HEK293 (cell line): Measurements from ENCODE around the gene MRTFA.

Source experiments
- CTCF ChIA-PET: fragments of 350-600 bp; formaldehyde crosslinking; extraction: SDS; loops from one replicate; lab custom pipeline; 2021; ENCODE audit warnings: antibody characterized with exemption; lab: Yijun Ruan, JAX
- POLR2A ChIA-PET: fragments of 300-600 bp; formaldehyde crosslinking; extraction: SDS; loops from one replicate; lab custom pipeline; 2020; ENCODE audit warnings: antibody characterized with exemption, inconsistent platforms; lab: Yijun Ruan, JAX
- H3K27ac ChIP-seq: fragments of 200-500 bp; sonication (Bioruptor generic); 2 replicates; pipeline ENCODE4 v1.5.1; 2014; ENCODE audit warnings: low read depth, low read length, control low read depth, inconsistent platforms; ENCODE audit errors: extremely low read depth
- H3K36me3 ChIP-seq, 2 experiments: fragments of 200-500 bp in 1 of 2; sonication (Bioruptor generic) in 1 of 2; 1 replicate in 1 of 2; 2 replicates in 1 of 2; pipeline ENCODE4 v1.5.1; 2014 to 2017; ENCODE audit warnings: inconsistent platforms in 2 of 2, low read length in 2 of 2; ENCODE audit not compliant: control insufficient read depth in 2 of 2, insufficient read depth in 1 of 2
- H3K4me1 ChIP-seq: fragments of 200-500 bp; sonication (Bioruptor generic); 2 replicates; pipeline ENCODE4 v1.5.1; 2014; ENCODE audit warnings: mild to moderate bottlenecking, low read length, inconsistent platforms; ENCODE audit not compliant: control insufficient read depth, insufficient read depth
- H3K4me3 ChIP-seq: 2 replicates; pipeline ENCODE4 v1.5.1; 2011; ENCODE audit warnings: low read depth, mild to moderate bottlenecking, control low read depth, low read length, moderate library complexity
- H3K9me3 ChIP-seq: fragments of 200-500 bp; sonication (Bioruptor generic); 2 replicates; pipeline ENCODE4 v1.5.1; 2014; ENCODE audit warnings: low read depth, low read length, inconsistent platforms; ENCODE audit not compliant: control insufficient read depth, insufficient read depth
- GLI2 ChIP-seq: fragments of 450-650 bp; formaldehyde crosslinking; IDR thresholded peaks from 2 replicates; pipeline ENCODE4; 2017; ENCODE audit warnings: missing biosample characterization, missing genetic modification characterization, low read depth, borderline replicate concordance
- KLF10 ChIP-seq: fragments of 450-650 bp; IDR thresholded peaks from 2 replicates; pipeline ENCODE4 v1.5.1; 2018; ENCODE audit warnings: missing biosample characterization, mild to moderate bottlenecking, missing genetic modification characterization
- MEIS1 ChIP-seq: sonication (generic); formaldehyde crosslinking; IDR thresholded peaks from 2 replicates; pipeline ENCODE4 v1.8.1; 2022; ENCODE audit warnings: missing genetic modification reagents, mild to moderate bottlenecking, borderline replicate concordance
- MYNN ChIP-seq: fragments of 450-650 bp; formaldehyde crosslinking; IDR thresholded peaks from 2 replicates; pipeline ENCODE4 v1.5.1; 2016; ENCODE audit warnings: missing biosample characterization, missing genetic modification characterization, borderline replicate concordance
- PRDM2 ChIP-seq: fragments of 450-650 bp; formaldehyde crosslinking; IDR thresholded peaks from 2 replicates; pipeline ENCODE4 v1.5.1; 2016; ENCODE audit warnings: missing biosample characterization, missing genetic modification characterization, borderline replicate concordance
- SCRT2 ChIP-seq: fragments of 450-650 bp; formaldehyde crosslinking; IDR thresholded peaks from 2 replicates; pipeline ENCODE4 v1.5.1; 2016; ENCODE audit warnings: missing biosample characterization, missing genetic modification characterization
- SETDB1 ChIP-seq: IDR thresholded peaks from one replicate; pipeline ENCODE4 v1.6.1; 2017; ENCODE audit warnings: mild to moderate bottlenecking, low read length, moderate library complexity, mixed read lengths; ENCODE audit not compliant: insufficient read length
- SP3 ChIP-seq: fragments of 450-650 bp; formaldehyde crosslinking; IDR thresholded peaks from 2 replicates; pipeline ENCODE4 v1.5.1; 2016; ENCODE audit warnings: missing biosample characterization, missing genetic modification characterization
- YY1 ChIP-seq: fragments of 450-650 bp; formaldehyde crosslinking; IDR thresholded peaks from 2 replicates; pipeline ENCODE4 v1.5.1; 2018; ENCODE audit warnings: missing biosample characterization, missing genetic modification characterization
- YY2 ChIP-seq: fragments of 450-650 bp; formaldehyde crosslinking; IDR thresholded peaks from 2 replicates; pipeline ENCODE4 v1.5.1; 2016; ENCODE audit warnings: missing biosample characterization, missing genetic modification characterization
- ZEB2 ChIP-seq: fragments of 450-650 bp; formaldehyde crosslinking; IDR thresholded peaks from 2 replicates; pipeline ENCODE4 v1.5.1; 2016; ENCODE audit warnings: missing biosample characterization, missing genetic modification characterization
- ZFP41 ChIP-seq: fragments of 450-650 bp; formaldehyde crosslinking; IDR thresholded peaks from 2 replicates; pipeline ENCODE4 v1.5.1; 2016; ENCODE audit warnings: missing biosample characterization, missing genetic modification characterization, borderline replicate concordance
- ZNF157 ChIP-seq: fragments of 450-650 bp; formaldehyde crosslinking; IDR thresholded peaks from 2 replicates; pipeline ENCODE4 v1.5.1; 2016; ENCODE audit warnings: missing biosample characterization, missing genetic modification characterization
- ZNF175 ChIP-seq: fragments of 450-650 bp; formaldehyde crosslinking; IDR thresholded peaks from 2 replicates; pipeline ENCODE4 v1.5.1; 2016; ENCODE audit warnings: missing biosample characterization, missing genetic modification characterization
- ZNF24 ChIP-seq: fragments of 450-650 bp; formaldehyde crosslinking; IDR thresholded peaks from 2 replicates; pipeline ENCODE4 v1.5.1; 2016; ENCODE audit warnings: missing biosample characterization, missing genetic modification characterization
- ZNF26 ChIP-seq: fragments of 450-650 bp; formaldehyde crosslinking; IDR thresholded peaks from 2 replicates; pipeline ENCODE4 v1.5.1; 2016; ENCODE audit warnings: missing biosample characterization, missing genetic modification characterization
- ZNF394 ChIP-seq: fragments of 450-650 bp; formaldehyde crosslinking; IDR thresholded peaks from 2 replicates; pipeline ENCODE4 v1.5.1; 2016; ENCODE audit warnings: missing biosample characterization, missing genetic modification characterization, mild to moderate bottlenecking, moderate library complexity, borderline replicate concordance
- ZNF404 ChIP-seq: fragments of 450-650 bp; formaldehyde crosslinking; IDR thresholded peaks from 2 replicates; pipeline ENCODE4 v1.5.1; 2017; ENCODE audit warnings: missing biosample characterization, missing genetic modification characterization
- ZNF426 ChIP-seq: fragments of 450-650 bp; formaldehyde crosslinking; IDR thresholded peaks from 2 replicates; pipeline ENCODE4 v1.5.1; 2017; ENCODE audit warnings: missing biosample characterization, missing genetic modification characterization, mild to moderate bottlenecking, inconsistent platforms, moderate library complexity
- ZNF48 ChIP-seq: fragments of 450-650 bp; formaldehyde crosslinking; IDR thresholded peaks from 2 replicates; pipeline ENCODE4 v1.5.1; 2016; ENCODE audit warnings: missing biosample characterization, missing genetic modification characterization
- ZNF623 ChIP-seq: fragments of 450-650 bp; formaldehyde crosslinking; IDR thresholded peaks from 2 replicates; pipeline ENCODE4 v1.5.1; 2016; ENCODE audit warnings: missing biosample characterization, missing genetic modification characterization
- ZNF645 ChIP-seq: fragments of 450-650 bp; formaldehyde crosslinking; IDR thresholded peaks from 2 replicates; pipeline ENCODE4; 2016; ENCODE audit warnings: missing biosample characterization, missing genetic modification characterization
- ZNF670 ChIP-seq: fragments of 450-650 bp; formaldehyde crosslinking; IDR thresholded peaks from 2 replicates; pipeline ENCODE4 v1.5.1; 2016; ENCODE audit warnings: missing biosample characterization, missing genetic modification characterization, low read depth
- ZNF837 ChIP-seq: fragments of 450-650 bp; formaldehyde crosslinking; IDR thresholded peaks from 2 replicates; pipeline ENCODE4 v1.5.1; 2016; ENCODE audit warnings: missing biosample characterization, missing genetic modification characterization

MRTFA gene

GRCh38 chr22:40449676-40450035, 186.9 kb downstream of the MRTFA start:
- H3K9me3 ChIP-seq, result no peaks in the 10 kb centered on the region
- no peaks in the 10 kb centered on the region for H3K36me3 ChIP-seq
- no peak overlapping the region for H3K4me3 ChIP-seq
- TF ChIP-seq ZNF645 (tag by site-specific recombination) (no peak), ZNF48 (no peak), MEIS1 (no peak), ZNF157 (tag by site-specific recombination) (no peak), ZNF623 (tag by site-specific recombination) (no peak), ZFP41 (tag by site-specific recombination) (no peak), ZNF175 (no peak), PRDM2 (tag by site-specific recombination) (no peak), SCRT2 (no peak), ZNF404 (no peak), SETDB1 (no peak), KLF10 (tag by site-specific recombination) (no peak)
- POLR2A ChIA-PET, result no interaction called here
- CTCF ChIA-PET, result interaction anchor here (0.5 to 9.3 kb wide), 3 partner anchors 13 to 1366 kb away, joined by 3 to 72 read pairs (median 3); no protein-coding TSS in a partner anchor
- peaks cover 18% of the 10 kb centered on the region for H3K4me1 ChIP-seq
- H3K27ac ChIP-seq, result no peak overlapping the region

GRCh38 chr22:40446203-40446602, 190.3 kb downstream of the MRTFA start:
- peaks cover 9% of the 10 kb centered on the region for H3K4me1 ChIP-seq
- POLR2A ChIA-PET, result no interaction called here
- H3K9me3 ChIP-seq, result no peaks in the 10 kb centered on the region
- no peak overlapping the region for H3K4me3 ChIP-seq
- no peaks in the 10 kb centered on the region for H3K36me3 ChIP-seq
- CTCF ChIA-PET, result interaction anchor here (0.8 to 9.3 kb wide), 5 partner anchors 10 to 200 kb away, joined by 3 to 72 read pairs (median 4); no protein-coding TSS in a partner anchor
- H3K27ac ChIP-seq, result no peak overlapping the region
- TF ChIP-seq ZNF670 (tag by site-specific recombination) (no peak), YY1 (no peak), ZNF623 (tag by site-specific recombination) (no peak), SP3 (tag by site-specific recombination) (no peak), ZNF837 (tag by site-specific recombination) (no peak), YY2 (tag by site-specific recombination) (no peak), ZEB2 (tag by site-specific recombination) (no peak), GLI2 (no peak), ZNF394 (tag by site-specific recombination) (no peak), ZNF24 (tag by site-specific recombination) (no peak), ZNF26 (tag by site-specific recombination) (no peak), MYNN (tag by site-specific recombination) (no peak), ZNF426 (no peak)
- TF ChIP-seq, all 188 proteins: peak for 0
